Adrenal gland (tissue), 12 donors: Measurements from ENCODE around the gene APMAP. TPM values are rescaled to one million over a fixed set of nuclear protein-coding genes. Genes with fewer than 3 reads are reported as not detected.

Experiments used
- DNase-seq, 7 donors: peaks; one replicate each; pipeline ENCODE4 v3.0.0-alpha.2; 2019 to 2020
- H3K27ac ChIP-seq, 5 donors: fragments of 200-600 bp; sonication (generic) in 4 of 5; 1 replicate in 3 of 5; 2 replicates in 2 of 5; pipeline versions ENCODE4 v1.5.1 to v1.8.0; 2016 to 2020; ENCODE audit warnings: mild to moderate bottlenecking in 1 of 5
- H3K27me3 ChIP-seq: fragments of 200-600 bp; 2 replicates; pipeline ENCODE4 v1.8.0; 2021
- H3K36me3 ChIP-seq, 2 donors: fragments of 200-600 bp; replicated peaks in 1 of 2; 1 replicate in 1 of 2; 2 replicates in 1 of 2; pipeline versions ENCODE4 v1.5.1 to v1.8.0; 2018 to 2022
- H3K4me1 ChIP-seq, 2 donors: fragments of 200-600 bp; replicated peaks in 1 of 2; 1 replicate in 1 of 2; 2 replicates in 1 of 2; pipeline versions ENCODE4 v1.5.1 to v1.8.0; 2018 to 2021
- H3K4me3 ChIP-seq, 4 donors: fragments of 200-600 bp; sonication (generic) in 3 of 4; one replicate each; pipeline ENCODE4 v1.5.1; 2016 to 2018
- H3K9me3 ChIP-seq, 3 donors: fragments of 200-600 bp; sonication (generic) in 1 of 3; replicated peaks in 1 of 3; 1 replicate in 2 of 3; 2 replicates in 1 of 3; pipeline versions ENCODE4 v1.5.1 to v1.8.0; 2016 to 2021
- POLR2A ChIP-seq, 2 donors: fragments of 450-650 bp; IDR thresholded peaks; one replicate each; pipeline ENCODE4 v1.6.1; 2017; ENCODE audit warnings: antibody characterized with exemption in 2 of 2, mild to moderate bottlenecking in 2 of 2, moderate library complexity in 1 of 2
- WGBS, 4 donors: extraction: QIAGEN DNeasy Blood & Tissue Kit in 2 of 4; methylation state at CpG; one replicate each; pipeline versions ENCODE4 v1.1.5 to v1.1.7; 2013 to 2017; 5-methylcytosine and 5-hydroxymethylcytosine counted together
- intact Hi-C, 2 donors: fragments of 100-400 bp; cut with DNase I; formaldehyde crosslinking; loops; one replicate each; pipeline versions ENCODE4 v1.14.1 to v1.15.0; 2022 to 2023
- polyA plus RNA-seq, 3 donors: library from polyadenylated mRNA; stranded (reverse); fragments of 200-250 nt in 2 of 3; fragments of 350-450 nt in 1 of 3; fragmentation: Illumina TruSeq in 1 of 3; extraction: RNeasy Lipid Tissue Mini Kit (QIAGEN cat#74804) in 1 of 3; gene quantifications; one replicate each; pipeline ENCODE4 v1.2.3, GENCODE V29; 2013 to 2014
- total RNA-seq, 9 donors: library from RNA; depleted of rRNA in 4 of 9; stranded (reverse); fragments of >200 nt in 4 of 9; fragments of 120-200 nt in 1 of 9; fragmentation: NEBNext Ultra II Directional in 1 of 9; extraction: Animal tissue kit (Norgen Biotek cat#: 25700) in 1 of 9; gene quantifications; one replicate each; pipeline versions ENCODE4 v1.1.0 to v1.2.4, GENCODE V29; 2013 to 2023
- TF ChIP-seq, protein P1 (sequence below), 6 experiments: fragments of 450-650 bp in 4 of 6; fragments of 200-600 bp in 2 of 6; sonication (generic) in 1 of 6; IDR thresholded peaks; 1 replicate in 5 of 6; 2 replicates in 1 of 6; pipeline versions ENCODE4 v1.5.1 to v1.8.0; 2016 to 2021; ENCODE audit warnings: antibody characterized with exemption in 6 of 6, mild to moderate bottlenecking in 2 of 6, moderate library complexity in 1 of 6
- donor health status: healthy with polysubstance abuse.
- donor health status: Bipolar disorder and iron deficiency.
- donor health status: DM: yes; HTN: yes; CAD: no.
- donor health status: DM: no; HTN: no; CAD: no.
- donor health status: DM: no; HTN: no; CAD: no.
- donor health status: DM: yes; HTN: yes; CAD: no.

Gene APMAP
- total and polyA plus RNA-seq, 12 donors, result 30.3 to 110 (median 69.7) TPM

DNA sequence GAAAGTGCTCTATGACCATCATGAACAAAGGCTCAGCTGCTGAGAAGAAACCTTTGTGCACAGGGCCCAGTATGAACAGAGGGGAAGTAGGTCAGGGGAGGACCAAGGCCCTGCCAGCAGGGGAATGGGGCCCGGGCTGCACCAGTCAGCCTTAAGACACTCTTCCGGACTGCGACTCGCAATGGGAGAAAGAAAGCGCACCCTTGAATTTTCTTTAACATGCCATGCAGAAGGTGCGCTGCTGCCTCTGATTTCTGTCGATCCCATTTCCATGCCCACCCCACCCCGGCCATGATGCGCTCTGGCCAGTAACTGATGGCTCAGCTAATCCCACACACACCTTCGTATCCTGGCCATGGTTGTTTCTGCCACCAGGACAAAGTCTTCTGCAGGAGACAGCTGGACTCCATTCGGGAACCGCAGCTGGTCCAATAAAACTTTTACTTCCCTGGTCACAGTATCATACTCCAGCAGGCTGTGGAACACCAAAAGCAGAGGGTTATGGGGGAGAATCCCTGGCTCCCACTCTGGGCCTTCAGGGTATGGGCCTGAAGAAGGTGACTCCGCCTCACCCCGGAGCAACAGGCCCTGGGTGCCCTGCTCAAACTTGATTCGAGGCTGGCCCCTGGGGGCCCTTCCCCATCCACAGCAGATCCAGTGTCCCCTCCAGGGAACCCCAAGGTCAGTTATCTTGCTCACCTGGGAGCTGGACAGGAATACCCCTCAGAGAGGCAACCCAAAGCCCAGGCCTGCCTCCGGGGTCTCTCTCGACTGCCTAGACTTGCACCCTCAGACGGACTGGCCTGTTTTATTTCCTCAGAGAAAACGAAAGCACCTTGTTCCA is 23.1 kb downstream of the APMAP start:
- DNase-seq, result peak in 2 of 7 donors; percentile 16 to 41
- intact Hi-C loops, result loop anchor here in 1 of 2 donors (10.0 kb wide), 1 partner anchor 55 kb away; no protein-coding TSS in a partner anchor
- Histone ChIP-seq H3K9me3 (no peaks in the 10 kb centered on the region), H3K4me1 (no peaks in the 10 kb centered on the region), H3K4me3 (no peak overlapping the region), H3K36me3 (peaks cover 0 to 65% of the 10 kb centered on the region in 2 donors), H3K27ac (no peak overlapping the region), H3K27me3 (no peaks in the 10 kb centered on the region)
- 93 to 96% (median 94%) methylated on average over 16 to 19 of the region's 19 CpGs for WGBS, 4 donors
- TF ChIP-seq, protein P1, sequence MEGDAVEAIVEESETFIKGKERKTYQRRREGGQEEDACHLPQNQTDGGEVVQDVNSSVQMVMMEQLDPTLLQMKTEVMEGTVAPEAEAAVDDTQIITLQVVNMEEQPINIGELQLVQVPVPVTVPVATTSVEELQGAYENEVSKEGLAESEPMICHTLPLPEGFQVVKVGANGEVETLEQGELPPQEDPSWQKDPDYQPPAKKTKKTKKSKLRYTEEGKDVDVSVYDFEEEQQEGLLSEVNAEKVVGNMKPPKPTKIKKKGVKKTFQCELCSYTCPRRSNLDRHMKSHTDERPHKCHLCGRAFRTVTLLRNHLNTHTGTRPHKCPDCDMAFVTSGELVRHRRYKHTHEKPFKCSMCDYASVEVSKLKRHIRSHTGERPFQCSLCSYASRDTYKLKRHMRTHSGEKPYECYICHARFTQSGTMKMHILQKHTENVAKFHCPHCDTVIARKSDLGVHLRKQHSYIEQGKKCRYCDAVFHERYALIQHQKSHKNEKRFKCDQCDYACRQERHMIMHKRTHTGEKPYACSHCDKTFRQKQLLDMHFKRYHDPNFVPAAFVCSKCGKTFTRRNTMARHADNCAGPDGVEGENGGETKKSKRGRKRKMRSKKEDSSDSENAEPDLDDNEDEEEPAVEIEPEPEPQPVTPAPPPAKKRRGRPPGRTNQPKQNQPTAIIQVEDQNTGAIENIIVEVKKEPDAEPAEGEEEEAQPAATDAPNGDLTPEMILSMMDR (IDR thresholded peaks at IDR 0.05), result no peak

- Histone ChIP-seq H3K4me3 (no peak overlapping the region), H3K4me1 (no peaks in the 10 kb centered on the region), H3K36me3 (peaks cover 0 to 75% of the 10 kb centered on the region in 2 donors), H3K27ac (no peak overlapping the region), H3K27me3 (no peaks in the 10 kb centered on the region), H3K9me3 (no peaks in the 10 kb centered on the region)
- WGBS, 4 donors, result 84 to 86% (median 85%) methylated on average over 5 of the region's 5 CpGs
- TF ChIP-seq, protein P1 (IDR thresholded peaks at IDR 0.05), result no peak
- TF ChIP-seq POLR2A (IDR thresholded peaks at IDR 0.05), result no peak
- DNase-seq, result peak in 1 of 7 donors; percentile 14
- intact Hi-C loops, result no loop called here
Observed at GRCh38 chr20:24968278-24968800, 24.2 kb downstream of the APMAP start.

- TF ChIP-seq, protein P1 (IDR thresholded peaks at IDR 0.05), result no peak
- TF ChIP-seq POLR2A (IDR thresholded peaks at IDR 0.05), result no peak
- DNase-seq, result peak in 1 of 7 donors; percentile 9
- Histone ChIP-seq H3K36me3 (peaks cover 0 to 79% of the 10 kb centered on the region in 2 donors), H3K27ac (no peak overlapping the region), H3K4me3 (no peak overlapping the region), H3K4me1 (no peaks in the 10 kb centered on the region), H3K27me3 (no peaks in the 10 kb centered on the region), H3K9me3 (no peaks in the 10 kb centered on the region)
- WGBS, 4 donors, result 94 to 97% (median 96%) methylated on average over 15 of the region's 15 CpGs
- intact Hi-C loops, result no loop called here
Observed at GRCh38 chr20:24966317-24967012, 26.1 kb downstream of the APMAP start.
